GM12892 (cell line): Measurements from ENCODE around the gene NOSTRIN.

Experiments
- POLR2A ChIP-seq: IDR thresholded peaks from 2 replicates; pipeline ENCODE4 v1.6.1; 2011; ENCODE audit warnings: low read depth, low read length, control low read depth
- POLR2AphosphoS5 ChIP-seq: IDR thresholded peaks from 2 replicates; pipeline ENCODE4 v1.6.1; 2011; ENCODE audit warnings: low read depth, low read length, control low read depth
- TAF1 ChIP-seq: IDR thresholded peaks from 2 replicates; pipeline ENCODE4 v1.6.1; 2011; ENCODE audit warnings: low read depth, mild to moderate bottlenecking, control low read depth, low read length, borderline replicate concordance

DNA sequence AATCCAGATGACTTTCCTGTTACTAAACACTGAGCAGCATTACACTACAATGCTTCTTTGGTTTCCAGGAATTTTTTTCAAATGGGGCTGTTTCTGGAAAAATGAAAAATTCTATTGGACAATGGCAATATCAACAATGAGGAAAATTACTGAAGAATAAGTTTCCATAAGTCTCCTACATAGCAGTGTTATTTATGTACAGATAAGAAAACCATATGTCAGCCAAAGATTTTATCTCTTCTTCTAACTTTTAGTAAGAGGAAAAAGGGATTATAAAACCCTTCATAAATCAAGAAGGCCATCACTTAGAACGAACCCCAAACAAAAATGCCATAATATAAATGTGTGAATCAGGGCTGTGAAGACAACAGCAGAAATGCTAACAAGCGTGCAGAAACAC lies 31.6 kb upstream of the NOSTRIN start:
- TF ChIP-seq POLR2A (no peak), POLR2AphosphoS5 (no peak), TAF1 (no peak)
